GM21447 (cell line): ENCODE results near the gene RPS6KA4.

Experiments used
- ATAC-seq: cut with Tn5 transposase; IDR thresholded peaks from one replicate; pipeline ENCODE4 v1.9.1; 2021; ENCODE audit not compliant: unreplicated experiment

RPS6KA4 gene

GRCh38 chr11:64384981-64385944 is 26.3 kb downstream of the RPS6KA4 start:
- ATAC-seq, result no peak

GRCh38 chr11:64385945-64386704 is 27.2 kb downstream of the RPS6KA4 start:
- ATAC-seq, result no peak

GRCh38 chr11:64387916-64388315 is 29.0 kb downstream of the RPS6KA4 start:
- ATAC-seq, result no peak

GRCh38 chr11:64388894-64389293 is 29.9 kb downstream of the RPS6KA4 start:
- ATAC-seq, result no peak

- no peak for ATAC-seq
Observed at GRCh38 chr11:64389851-64390250, 30.9 kb downstream of the RPS6KA4 start.

- no peak for ATAC-seq
Observed at GRCh38 chr11:64390558-64390957, 31.6 kb downstream of the RPS6KA4 start.

- ATAC-seq, result no peak
Observed at GRCh38 chr11:64391839-64392238, 32.9 kb downstream of the RPS6KA4 start.

GRCh38 chr11:64395545-64396078 is 36.6 kb downstream of the RPS6KA4 start:
- ATAC-seq, result no peak

- no peak for ATAC-seq
Observed at GRCh38 chr11:64396079-64396591, 37.2 kb downstream of the RPS6KA4 start.

GRCh38 chr11:64400102-64400501 is 41.1 kb downstream of the RPS6KA4 start:
- no peak for ATAC-seq

GRCh38 chr11:64400667-64401066 is 41.7 kb downstream of the RPS6KA4 start:
- ATAC-seq, result no peak

- ATAC-seq, result no peak
Observed at GRCh38 chr11:64401775-64402174, 42.8 kb downstream of the RPS6KA4 start.

- no peak for ATAC-seq
Observed at GRCh38 chr11:64403106-64403505, 44.1 kb downstream of the RPS6KA4 start.

- ATAC-seq, result no peak
Observed at GRCh38 chr11:64406221-64406946, 47.4 kb downstream of the RPS6KA4 start.

- ATAC-seq, result no peak
Observed at GRCh38 chr11:64407221-64407620, 48.3 kb downstream of the RPS6KA4 start.

- no peak for ATAC-seq
Observed at GRCh38 chr11:64407630-64408029, 48.7 kb downstream of the RPS6KA4 start.

GRCh38 chr11:64409278-64409677 is 50.3 kb downstream of the RPS6KA4 start:
- ATAC-seq, result no peak

GRCh38 chr11:64409707-64410403 is 50.9 kb downstream of the RPS6KA4 start:
- ATAC-seq, result no peak

GRCh38 chr11:64410404-64410734 is 51.4 kb downstream of the RPS6KA4 start:
- no peak for ATAC-seq

- no peak for ATAC-seq
Observed at GRCh38 chr11:64413417-64413816, 54.5 kb downstream of the RPS6KA4 start.
